Measurements from ENCODE around the gene ABCA2. TPM values are rescaled to one million over a fixed set of nuclear protein-coding genes. Genes with fewer than 3 reads are reported as not detected.

ABCA2 gene
- total RNA-seq, 4 donors from 2014 or later: 14.1 to 20.0 (median 16.7) TPM

DNA sequence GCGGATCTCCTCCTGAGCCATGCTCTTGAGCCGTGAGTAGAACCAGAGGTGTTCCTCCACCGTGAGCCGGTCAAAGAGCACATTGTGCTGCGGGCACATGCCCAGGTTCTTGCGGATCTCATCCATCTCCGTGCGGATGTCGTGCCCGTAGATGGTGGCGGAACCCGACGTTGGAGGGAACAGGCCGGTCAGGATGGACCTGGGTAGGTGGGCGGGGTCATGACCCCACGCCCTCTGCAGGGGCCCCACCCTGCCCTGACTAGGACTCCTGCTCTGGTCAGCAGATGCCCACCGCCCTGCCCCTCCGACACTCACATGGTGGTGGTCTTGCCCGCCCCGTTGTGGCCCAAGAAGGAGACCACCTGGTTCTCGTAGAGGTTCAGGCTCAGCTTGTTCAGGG lies 12.1 kb downstream of the ABCA2 start:
- TF ChIP-seq, protein P1, sequence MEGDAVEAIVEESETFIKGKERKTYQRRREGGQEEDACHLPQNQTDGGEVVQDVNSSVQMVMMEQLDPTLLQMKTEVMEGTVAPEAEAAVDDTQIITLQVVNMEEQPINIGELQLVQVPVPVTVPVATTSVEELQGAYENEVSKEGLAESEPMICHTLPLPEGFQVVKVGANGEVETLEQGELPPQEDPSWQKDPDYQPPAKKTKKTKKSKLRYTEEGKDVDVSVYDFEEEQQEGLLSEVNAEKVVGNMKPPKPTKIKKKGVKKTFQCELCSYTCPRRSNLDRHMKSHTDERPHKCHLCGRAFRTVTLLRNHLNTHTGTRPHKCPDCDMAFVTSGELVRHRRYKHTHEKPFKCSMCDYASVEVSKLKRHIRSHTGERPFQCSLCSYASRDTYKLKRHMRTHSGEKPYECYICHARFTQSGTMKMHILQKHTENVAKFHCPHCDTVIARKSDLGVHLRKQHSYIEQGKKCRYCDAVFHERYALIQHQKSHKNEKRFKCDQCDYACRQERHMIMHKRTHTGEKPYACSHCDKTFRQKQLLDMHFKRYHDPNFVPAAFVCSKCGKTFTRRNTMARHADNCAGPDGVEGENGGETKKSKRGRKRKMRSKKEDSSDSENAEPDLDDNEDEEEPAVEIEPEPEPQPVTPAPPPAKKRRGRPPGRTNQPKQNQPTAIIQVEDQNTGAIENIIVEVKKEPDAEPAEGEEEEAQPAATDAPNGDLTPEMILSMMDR (IDR thresholded peaks at IDR 0.05 in 4 of 5, conservative IDR thresholded peaks at IDR 0.05 in 1 of 5): no peak
- TF ChIP-seq POLR2A (IDR thresholded peaks at IDR 0.05): no peak
- intact Hi-C loops (cut with DNase I; ENCODE audit: low total_unique reads) (no loop called here), in situ Hi-C loops (cut with MboI; ENCODE audit: low sequenced_read_pairs in 4 of 4) (no loop called here)
- Histone ChIP-seq H3K9me3 (no peaks in the 10 kb centered on the region), H3K27me3 (no peaks in the 10 kb centered on the region), H3K4me3 (no peak overlapping the region), H3K27ac (no peak overlapping the region), H3K4me1 (no peaks in the 10 kb centered on the region), H3K36me3 (peaks cover 0 to 57% of the 10 kb centered on the region in 2 donors)
- ATAC-seq: no peak
- no peak for DNase-seq

GRCh38 chr9:137015540-137015930 lies 12.5 kb downstream of the ABCA2 start:
- in situ Hi-C loops (cut with MboI; ENCODE audit: low sequenced_read_pairs in 4 of 4) (no loop called here), intact Hi-C loops (cut with DNase I; ENCODE audit: low total_unique reads) (no loop called here)
- H3K4me3 ChIP-seq: no peak overlapping the region
- H3K36me3 ChIP-seq: peaks cover 0 to 55% of the 10 kb centered on the region in 2 donors
- no peaks in the 10 kb centered on the region for H3K4me1 ChIP-seq
- no peak overlapping the region for H3K27ac ChIP-seq
- ATAC-seq (no peak), DNase-seq (no peak)
- TF ChIP-seq, protein P1 (IDR thresholded peaks at IDR 0.05 in 4 of 5, conservative IDR thresholded peaks at IDR 0.05 in 1 of 5): no peak
- no peak for TF ChIP-seq POLR2A (IDR thresholded peaks at IDR 0.05)
- H3K27me3 ChIP-seq: no peaks in the 10 kb centered on the region
- no peaks in the 10 kb centered on the region for H3K9me3 ChIP-seq

DNA sequence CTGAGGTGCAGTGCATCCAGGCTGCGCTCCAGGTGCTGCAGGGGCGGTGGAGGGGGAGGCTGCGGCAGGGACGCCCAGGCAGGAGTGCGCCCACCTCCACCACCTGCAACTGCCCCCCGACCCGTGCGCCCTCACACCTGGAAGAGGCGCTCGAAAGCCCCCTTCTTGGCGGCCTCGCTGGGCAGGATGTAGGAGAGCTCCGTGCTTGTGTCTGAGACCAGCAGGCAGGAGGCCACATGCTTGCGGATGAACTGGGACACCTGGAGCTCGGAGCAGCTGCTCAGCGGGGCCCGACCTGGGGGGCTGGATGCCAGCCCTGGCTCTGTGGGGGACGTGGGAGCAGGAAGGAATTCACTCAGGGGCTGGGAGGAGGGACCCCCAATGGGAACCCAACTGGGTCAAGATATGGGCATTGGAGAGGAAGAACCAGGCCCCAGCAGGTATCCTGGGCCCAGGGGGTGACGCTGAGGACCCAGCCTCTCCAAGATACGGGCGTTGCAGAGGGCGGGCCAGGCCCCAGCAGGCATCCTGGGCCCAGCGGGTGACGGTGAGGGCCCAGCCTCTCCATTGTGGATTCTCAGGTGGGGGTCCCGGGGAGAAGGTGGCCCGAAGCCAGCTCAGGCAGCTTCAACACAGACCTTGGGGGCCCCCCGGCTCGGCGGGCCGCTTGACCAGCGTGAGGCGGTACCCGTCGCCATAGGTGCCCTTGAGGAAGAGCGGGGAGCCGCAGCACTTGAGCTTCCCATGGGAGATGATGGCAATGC lies 13.1 kb downstream of the ABCA2 start:
- H3K36me3 ChIP-seq: peaks cover 0 to 55% of the 10 kb centered on the region in 2 donors
- in situ Hi-C loops (cut with MboI; ENCODE audit: low sequenced_read_pairs in 4 of 4): no loop called here

GRCh38 chr9:137014166-137014565 lies 13.9 kb downstream of the ABCA2 start:
- in situ Hi-C loops (cut with MboI; ENCODE audit: low sequenced_read_pairs in 4 of 4) (no loop called here), intact Hi-C loops (cut with DNase I; ENCODE audit: low total_unique reads) (no loop called here)
- peaks cover 0 to 62% of the 10 kb centered on the region in 2 donors for H3K36me3 ChIP-seq
- no peaks in the 10 kb centered on the region for H3K4me1 ChIP-seq
- H3K27me3 ChIP-seq: no peaks in the 10 kb centered on the region
- ATAC-seq (no peak), DNase-seq (no peak)
- no peak overlapping the region for H3K27ac ChIP-seq
- no peak for TF ChIP-seq POLR2A (IDR thresholded peaks at IDR 0.05)
- TF ChIP-seq, protein P1 (IDR thresholded peaks at IDR 0.05 in 4 of 5, conservative IDR thresholded peaks at IDR 0.05 in 1 of 5): no peak
- H3K4me3 ChIP-seq: no peak overlapping the region
- no peaks in the 10 kb centered on the region for H3K9me3 ChIP-seq

More for the DNA sequence above, 13.1 kb downstream of the ABCA2 start:
- intact Hi-C loops (cut with DNase I; ENCODE audit: low total_unique reads): no loop called here
- Histone ChIP-seq H3K27ac (no peak overlapping the region), H3K27me3 (no peaks in the 10 kb centered on the region), H3K9me3 (no peaks in the 10 kb centered on the region), H3K4me3 (no peak overlapping the region), H3K4me1 (no peaks in the 10 kb centered on the region)
- DNase-seq (no peak), ATAC-seq (no peak)
- TF ChIP-seq, protein P1 (IDR thresholded peaks at IDR 0.05 in 4 of 5, conservative IDR thresholded peaks at IDR 0.05 in 1 of 5): no peak
- TF ChIP-seq POLR2A (IDR thresholded peaks at IDR 0.05): no peak
